DMS153 (cell line): ENCODE measurements around the gene DDX4.

Source experiments
- DNase-seq: peaks from one replicate; lab custom pipeline; 2025; lab: John Stamatoyannopoulos, UW

DDX4 gene

DNA sequence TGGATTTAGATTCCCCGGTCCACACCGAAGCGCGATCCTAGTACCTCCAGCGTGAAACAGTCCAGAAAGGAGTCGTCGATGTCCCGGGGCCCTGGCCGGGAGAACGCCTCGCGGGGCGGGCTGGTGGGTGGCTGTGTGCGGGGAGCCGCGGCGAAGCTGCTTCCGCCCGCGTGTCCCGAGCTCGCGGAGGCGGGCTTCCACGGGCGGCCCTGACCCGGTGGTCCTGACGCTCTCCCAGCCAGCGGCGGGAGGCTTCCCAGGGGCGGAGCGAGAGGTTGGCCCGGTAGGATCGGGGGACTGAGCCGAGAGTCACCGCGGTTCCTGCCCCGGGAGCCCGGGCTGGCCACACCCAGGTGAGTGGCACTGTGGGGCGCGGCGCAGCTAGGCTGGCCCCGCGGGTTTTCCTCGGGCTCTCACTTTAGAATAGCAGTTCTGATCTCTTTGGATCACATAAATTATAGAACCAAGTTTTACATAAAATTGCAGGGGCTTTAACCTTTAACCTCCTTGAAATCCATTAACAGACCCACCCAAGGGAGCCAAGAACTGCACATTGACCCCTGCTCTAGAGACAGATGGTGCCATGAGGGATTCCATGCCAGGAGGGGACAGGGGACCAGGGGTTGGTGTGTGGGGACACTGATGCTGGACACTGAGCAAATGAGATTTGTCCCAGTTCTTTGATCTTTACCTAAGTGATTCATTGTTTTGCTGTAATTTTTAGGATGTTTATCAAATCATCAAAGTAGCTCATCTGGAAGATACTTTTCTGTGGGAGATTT lies 84.1 kb downstream of the DDX4 start:
- DNase-seq, result no peak

DNA sequence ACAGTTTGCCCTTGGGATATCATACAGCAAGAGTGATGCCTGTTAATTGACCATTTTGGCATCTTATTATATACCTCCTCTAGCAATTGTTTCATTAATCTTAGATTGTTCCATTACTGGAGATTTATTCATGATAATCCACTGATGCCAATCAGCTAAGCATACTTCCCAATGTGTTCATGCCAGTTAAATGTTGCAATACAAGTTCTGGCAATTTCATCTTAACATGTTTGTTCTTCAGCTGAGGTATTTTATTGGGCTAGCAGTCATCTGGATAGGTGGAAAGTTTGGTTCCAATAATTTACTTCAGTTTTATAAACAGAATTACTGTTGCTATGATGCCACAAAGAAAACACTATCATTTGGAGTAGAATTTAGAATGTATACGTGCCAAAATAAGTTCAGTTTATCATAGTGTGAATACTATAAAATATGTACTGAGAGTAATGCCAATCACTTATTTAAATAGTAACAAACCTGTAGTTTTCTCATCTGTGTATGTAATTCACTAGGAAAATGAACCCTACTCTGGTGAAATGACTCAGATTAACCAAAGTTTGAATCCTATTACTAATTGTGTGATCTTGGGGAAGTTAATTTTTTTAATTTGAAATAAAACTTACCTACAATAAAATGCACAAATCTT lies 85.4 kb downstream of the DDX4 start:
- no peak for DNase-seq

GRCh38 chr5:55829956-55830355 lies 92.1 kb downstream of the DDX4 start:
- DNase-seq, result no peak

GRCh38 chr5:55832446-55832845 lies 94.6 kb downstream of the DDX4 start:
- DNase-seq, result no peak

GRCh38 chr5:55836191-55836590 lies 98.3 kb downstream of the DDX4 start:
- no peak for DNase-seq

- DNase-seq, result no peak
Measured at GRCh38 chr5:55841976-55842375, 104.1 kb downstream of the DDX4 start.

DNA sequence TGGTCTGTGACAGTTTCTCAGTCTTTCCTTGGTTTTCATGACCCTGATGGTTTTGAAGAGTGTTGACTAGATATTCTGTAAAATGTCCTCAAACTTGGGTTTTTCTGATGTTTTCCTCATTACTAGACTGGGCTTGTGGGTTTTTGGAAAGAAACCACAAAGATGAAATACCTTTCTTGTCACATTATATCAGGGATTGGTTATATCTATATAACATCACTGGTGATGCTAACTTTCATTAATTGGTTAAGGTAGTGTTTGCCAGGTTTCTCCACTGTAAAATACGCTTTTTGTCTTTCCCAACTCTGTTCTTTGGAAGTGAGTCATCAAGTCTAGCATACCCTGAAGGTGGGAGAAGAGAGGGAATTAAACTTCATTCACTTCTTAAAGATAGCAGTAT lies 110.0 kb downstream of the DDX4 start:
- no peak for DNase-seq

- DNase-seq, result no peak
Measured at GRCh38 chr5:55848783-55849182, 110.9 kb downstream of the DDX4 start.

DNA sequence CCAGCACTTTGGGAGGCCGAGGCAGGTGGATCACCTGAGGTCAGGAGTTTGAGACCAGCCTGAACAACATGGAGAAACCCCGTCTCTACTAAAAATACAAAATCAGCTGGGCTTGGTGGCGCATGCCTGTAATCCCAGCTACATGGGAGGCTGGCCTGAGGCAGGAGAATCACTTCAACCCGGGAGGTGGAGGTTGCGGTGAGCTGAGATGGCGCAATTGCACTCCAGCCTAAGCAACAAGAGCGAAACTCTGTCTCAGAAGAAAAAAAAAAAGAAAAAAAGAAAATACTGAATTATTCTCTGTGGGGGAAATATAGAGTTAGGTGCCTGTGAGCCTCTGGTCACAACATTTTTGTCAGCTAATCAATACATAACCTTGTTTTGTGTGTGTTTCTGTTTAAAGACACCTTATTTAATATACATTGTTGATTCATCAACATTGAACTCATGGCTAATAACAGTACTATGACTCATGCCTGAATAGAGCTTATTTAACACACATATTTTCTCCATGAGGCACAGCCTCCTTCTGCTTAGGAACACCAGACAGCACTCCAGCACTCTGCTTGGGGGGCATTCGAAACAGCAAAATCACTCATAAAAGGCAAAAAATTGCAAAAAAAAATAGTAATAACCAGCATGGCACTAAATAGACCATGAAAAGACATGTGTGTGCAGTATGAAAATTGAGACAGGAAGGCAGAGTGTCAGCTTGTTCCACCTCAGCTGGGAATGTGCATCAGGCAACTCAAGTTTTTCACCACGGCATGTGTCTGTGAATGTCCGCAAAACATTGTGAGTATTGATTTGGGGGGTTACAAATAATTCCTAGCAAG lies 113.2 kb downstream of the DDX4 start, which contains the start of gene IL31RA:
Gene IL31RA (plus strand): TSS at position 519 of the 836 bp plus-strand sequence. CDS start 214 bp downstream, at position 733.
- DNase-seq, result no peak

DNA sequence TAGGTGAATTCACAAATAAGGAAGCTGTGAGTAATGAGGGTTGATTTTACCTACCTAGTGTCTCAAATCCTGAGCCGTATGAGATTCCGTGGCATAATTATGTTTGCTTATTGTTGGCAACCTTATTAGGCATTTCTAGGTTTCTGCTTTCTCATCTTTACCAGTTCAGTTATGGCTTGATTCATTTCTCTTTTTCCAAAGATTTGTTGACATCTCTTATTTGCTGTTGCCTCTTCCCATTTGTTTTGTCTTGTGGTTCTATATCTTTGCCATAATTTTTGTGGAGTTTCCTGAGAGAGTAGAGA lies 113.8 kb downstream of the DDX4 start:
- no peak for DNase-seq

DNA sequence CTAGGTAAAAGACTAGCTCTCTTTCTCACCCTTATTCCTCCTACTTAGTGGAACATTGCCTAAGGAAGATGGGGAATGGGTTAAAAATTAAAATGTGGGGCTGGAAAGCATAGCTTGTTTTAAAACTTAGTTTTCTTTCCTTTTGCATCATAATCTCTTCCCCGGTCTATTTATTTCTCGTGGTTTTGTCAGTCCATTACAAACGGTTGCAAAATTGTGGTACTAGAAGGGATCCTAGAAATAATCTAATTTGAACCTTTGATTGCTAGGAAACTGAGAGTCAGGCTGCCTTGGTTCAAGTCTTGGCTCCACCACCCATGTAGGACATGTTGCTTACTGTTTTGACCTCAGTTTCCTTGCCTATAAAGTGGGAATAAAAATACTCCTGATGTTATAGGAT lies 114.6 kb downstream of the DDX4 start:
- no peak for DNase-seq

DNA sequence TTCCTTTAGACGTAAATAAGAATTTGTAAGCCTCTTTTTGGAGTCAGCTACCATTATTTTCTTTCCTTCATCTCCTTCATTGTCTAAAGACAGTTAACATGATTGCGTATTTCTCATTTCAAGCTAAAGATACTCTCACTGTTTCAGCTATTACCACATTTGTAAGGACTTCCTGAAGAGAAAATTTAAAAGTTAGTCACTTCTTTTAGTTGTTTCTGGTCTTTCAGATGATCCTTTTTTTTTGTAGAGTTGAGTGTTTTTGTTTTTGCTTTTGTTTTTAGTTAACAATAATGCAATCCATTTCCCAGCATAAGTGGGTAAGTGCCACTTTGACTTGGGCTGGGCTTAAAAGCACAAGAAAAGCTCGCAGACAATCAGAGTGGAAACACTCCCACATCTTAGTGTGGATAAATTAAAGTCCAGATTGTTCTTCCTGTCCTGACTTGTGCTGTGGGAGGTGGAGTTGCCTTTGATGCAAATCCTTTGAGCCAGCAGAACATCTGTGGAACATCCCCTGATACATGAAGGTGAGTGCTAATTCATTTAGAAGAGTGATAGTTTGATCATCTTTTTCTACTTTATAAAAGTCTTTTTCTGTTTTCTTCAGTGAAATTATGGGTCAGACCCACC lies 115.3 kb downstream of the DDX4 start:
- no peak for DNase-seq

GRCh38 chr5:55853818-55854217 lies 116.0 kb downstream of the DDX4 start:
- DNase-seq, result no peak

DNA sequence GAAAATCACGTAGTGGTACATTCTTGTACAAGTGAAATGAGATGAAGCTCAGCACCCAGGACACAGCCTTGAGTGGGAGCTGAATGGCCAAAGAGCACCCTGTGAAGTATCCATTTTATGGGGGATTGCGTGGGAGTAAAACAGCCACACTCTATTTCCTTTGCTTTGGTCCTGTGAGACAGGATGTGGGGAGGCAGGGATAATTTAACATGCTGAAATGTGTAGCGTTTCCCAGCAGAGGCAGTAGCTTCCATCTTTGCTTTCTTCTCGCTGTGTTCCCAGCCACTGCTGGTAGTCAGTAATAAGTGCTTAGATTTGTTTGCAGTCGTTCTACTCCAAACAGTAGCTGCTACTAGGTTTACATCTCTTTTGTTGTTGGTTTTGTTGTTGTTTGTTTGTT lies 117.6 kb downstream of the DDX4 start:
- no peak for DNase-seq

- DNase-seq, result no peak
Measured at GRCh38 chr5:55856516-55857246, 118.8 kb downstream of the DDX4 start.

DNA sequence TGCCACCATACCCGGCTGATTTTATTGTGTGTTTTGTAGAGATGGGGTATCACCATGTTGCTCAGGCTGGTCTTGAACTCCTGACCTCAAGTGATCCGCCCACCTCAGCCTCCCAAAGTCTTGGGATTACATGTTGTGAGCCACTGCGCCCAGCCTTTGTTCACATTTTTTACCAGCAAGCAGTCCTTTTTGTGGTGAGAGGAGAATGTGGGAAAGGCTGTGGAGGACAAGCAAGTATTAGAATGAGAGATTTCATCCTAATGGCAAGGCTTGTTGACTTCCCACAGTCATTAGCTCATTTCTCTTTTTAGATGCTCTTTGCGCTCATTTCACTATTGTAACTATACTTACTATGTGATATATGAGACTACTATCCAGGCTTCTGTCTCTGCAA lies 119.4 kb downstream of the DDX4 start:
- DNase-seq, result no peak

DNA sequence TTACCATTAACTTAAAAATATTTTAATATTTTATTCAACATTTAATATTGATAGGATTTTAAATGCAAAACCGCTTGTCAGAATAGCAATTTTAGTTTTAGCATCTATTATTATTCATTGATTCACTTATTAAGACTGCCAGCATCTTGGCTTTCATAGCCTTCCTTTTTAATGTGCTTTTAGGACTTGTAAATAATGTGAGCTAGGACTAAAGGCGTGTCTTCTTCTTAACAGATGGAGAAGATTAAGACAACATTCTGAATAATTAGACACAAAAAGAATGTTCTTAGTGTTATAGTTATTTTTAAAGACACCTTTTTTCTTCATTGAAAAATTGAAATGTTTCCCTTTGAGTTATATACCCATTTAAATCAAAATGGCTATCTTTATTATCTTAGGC lies 120.2 kb downstream of the DDX4 start:
- DNase-seq, result no peak

GRCh38 chr5:55860288-55860687 lies 122.4 kb downstream of the DDX4 start:
- no peak for DNase-seq

GRCh38 chr5:55860709-55861108 lies 122.8 kb downstream of the DDX4 start:
- DNase-seq, result no peak

- no peak for DNase-seq
Measured at GRCh38 chr5:55864606-55865541, 127.0 kb downstream of the DDX4 start.

GRCh38 chr5:55865831-55866230 lies 128.0 kb downstream of the DDX4 start:
- DNase-seq, result no peak
